Fibroblast of skin of right biceps (primary cell): ENCODE measurements around the gene PPP6R2.

Experiments
- DNase-seq: peaks from one replicate; pipeline ENCODE4 v3.0.0-alpha.2; 2013

PPP6R2 gene

GRCh38 chr22:50473855-50474671, 130.9 kb downstream of the PPP6R2 start:
- DNase-seq, result peak; percentile 46

- peak; percentile 87 for DNase-seq
Observed at GRCh38 chr22:50474710-50475651, 131.9 kb downstream of the PPP6R2 start, which contains the start of gene SBF1. TSS of gene SBF1 (minus strand) at chr22:50475035. CDS start at chr22:50474840, 195 bp downstream.

- DNase-seq, result no peak
Observed at GRCh38 chr22:50475652-50476002, 132.5 kb downstream of the PPP6R2 start.

- DNase-seq, result no peak
Observed at GRCh38 chr22:50476868-50477267, 133.7 kb downstream of the PPP6R2 start.

GRCh38 chr22:50477923-50478322, 134.8 kb downstream of the PPP6R2 start:
- DNase-seq, result no peak

GRCh38 chr22:50479721-50480120, 136.6 kb downstream of the PPP6R2 start:
- DNase-seq, result no peak

- no peak for DNase-seq
Observed at GRCh38 chr22:50481045-50481439, 137.9 kb downstream of the PPP6R2 start.

GRCh38 chr22:50481440-50482106, 138.4 kb downstream of the PPP6R2 start, which contains the start of gene ADM2:
TSS of gene ADM2 (plus strand) at chr22:50481543. CDS start at chr22:50481848, 305 bp downstream.
- peak; percentile 41 for DNase-seq

GRCh38 chr22:50482107-50483074, 139.3 kb downstream of the PPP6R2 start:
- no peak for DNase-seq

- no peak for DNase-seq
Observed at GRCh38 chr22:50483106-50483505, 140.0 kb downstream of the PPP6R2 start.

- DNase-seq, result no peak
Observed at GRCh38 chr22:50483556-50483955, 140.4 kb downstream of the PPP6R2 start.

- no peak for DNase-seq
Observed at GRCh38 chr22:50483977-50484853, 141.1 kb downstream of the PPP6R2 start.

- no peak for DNase-seq
Observed at GRCh38 chr22:50485221-50486131, 142.3 kb downstream of the PPP6R2 start.

- DNase-seq, result no peak
Observed at GRCh38 chr22:50486561-50487289, 143.6 kb downstream of the PPP6R2 start, which contains the start of gene MIOX. TSS of gene MIOX (plus strand) at chr22:50486859. CDS start at chr22:50486898, 39 bp downstream.

- DNase-seq, result no peak
Observed at GRCh38 chr22:50487290-50488005, 144.3 kb downstream of the PPP6R2 start.

GRCh38 chr22:50488006-50488677, 145.0 kb downstream of the PPP6R2 start:
- DNase-seq, result no peak

GRCh38 chr22:50488886-50489285, 145.8 kb downstream of the PPP6R2 start:
- DNase-seq, result no peak
